Measurements from ENCODE around the gene NFATC3. TPM values are rescaled to one million over a fixed set of nuclear protein-coding genes. Genes with fewer than 3 reads are reported as not detected.
A peak's percentile ranks its signal among the peaks of the same experiment; 100 is the strongest.

The NFATC3 gene
- polyA plus RNA-seq, 1 experiment: 16.7 TPM

- POLR2A ChIA-PET: interaction anchor here (0.5 to 1.9 kb wide), 2 partner anchors 22 to 23 kb away, joined by 5 to 9 read pairs; no protein-coding TSS in a partner anchor
- Histone ChIP-seq H3K27me3 (ENCODE audit: control insufficient read depth, insufficient read depth, low read length) (no peaks in the 10 kb centered on the region), H3K9me3 (ENCODE audit: control insufficient read depth, insufficient read depth, low read length) (no peaks in the 10 kb centered on the region; the same call in 1 of the 2 replicates), H3K27ac (ENCODE audit: low read depth, low read length) (peak overlapping the region; percentile 94), H3K4me3 (ENCODE audit: low read depth, low read length) (peak overlapping the region; percentile 98)
- no peak for DNase-seq (ENCODE audit: low read depth, low spot score)
- no peak for TF ChIP-seq CTCF (IDR thresholded peaks at IDR 0.05; ENCODE audit: low read depth, low read length)
- CTCF ChIA-PET: interaction anchor here (5.8 kb wide), 1 partner anchor 60 kb away, joined by 158 read pairs; no protein-coding TSS in a partner anchor
Observed at GRCh38 chr16:68265078-68265920, 180.1 kb downstream of the NFATC3 start.

- ChIA-PET CTCF (interaction anchor here (1.7 kb wide), 1 partner anchor 61 kb away, joined by 4 read pairs; no protein-coding TSS in a partner anchor), POLR2A (no interaction called here)
- no peak for DNase-seq (ENCODE audit: low read depth, low spot score)
- no peak overlapping the region for H3K27ac ChIP-seq (ENCODE audit: low read depth, low read length)
- H3K27me3 ChIP-seq (ENCODE audit: control insufficient read depth, insufficient read depth, low read length): no peaks in the 10 kb centered on the region
- H3K4me3 ChIP-seq (ENCODE audit: low read depth, low read length): no peak overlapping the region
- H3K9me3 ChIP-seq (ENCODE audit: control insufficient read depth, insufficient read depth, low read length): no peaks in the 10 kb centered on the region; the same call in 1 of the 2 replicates
- no peak for TF ChIP-seq CTCF (IDR thresholded peaks at IDR 0.05; ENCODE audit: low read depth, low read length)
Observed at GRCh38 chr16:68267612-68268405, 182.6 kb downstream of the NFATC3 start.

- Histone ChIP-seq H3K4me3 (ENCODE audit: low read depth, low read length) (no peak overlapping the region), H3K27ac (ENCODE audit: low read depth, low read length) (no peak overlapping the region), H3K27me3 (ENCODE audit: control insufficient read depth, insufficient read depth, low read length) (no peaks in the 10 kb centered on the region), H3K9me3 (ENCODE audit: control insufficient read depth, insufficient read depth, low read length) (no peaks in the 10 kb centered on the region; the same call in 1 of the 2 replicates)
- CTCF ChIA-PET: interaction anchor here (1.1 kb wide), 1 partner anchor 9 kb away, joined by 4 read pairs; no protein-coding TSS in a partner anchor
- no peak for TF ChIP-seq CTCF (IDR thresholded peaks at IDR 0.05; ENCODE audit: low read depth, low read length)
- POLR2A ChIA-PET: interaction anchor here (0.6 to 2.2 kb wide), 2 partner anchors 41 to 105 kb away, joined by 6 read pairs; partner anchors contain the start of genes PRMT7 and SLC7A6OS
- DNase-seq (ENCODE audit: low read depth, low spot score): no peak
Observed at GRCh38 chr16:68269793-68270192, 184.6 kb downstream of the NFATC3 start.

- H3K27ac ChIP-seq (ENCODE audit: low read depth, low read length): no peak overlapping the region
- no peak for TF ChIP-seq CTCF (IDR thresholded peaks at IDR 0.05; ENCODE audit: low read depth, low read length)
- ChIA-PET POLR2A (interaction anchor here (2.2 kb wide), 1 partner anchor 41 kb away, joined by 6 read pairs; the partner anchor contains the start of genes PRMT7 and SLC7A6OS), CTCF (interaction anchor here (1.0 to 1.1 kb wide), 2 partner anchors 9 to 59 kb away, joined by 3 to 4 read pairs; no protein-coding TSS in a partner anchor)
- no peak overlapping the region for H3K4me3 ChIP-seq (ENCODE audit: low read depth, low read length)
- no peaks in the 10 kb centered on the region for H3K27me3 ChIP-seq (ENCODE audit: control insufficient read depth, insufficient read depth, low read length)
- no peak for DNase-seq (ENCODE audit: low read depth, low spot score)
- no peaks in the 10 kb centered on the region for H3K9me3 ChIP-seq (ENCODE audit: control insufficient read depth, insufficient read depth, low read length)
Observed at GRCh38 chr16:68270353-68270752, 185.2 kb downstream of the NFATC3 start.
